DMS79 treated with DMSO at 0.1 percent for 48 hours (cell line): ENCODE data around the gene FZD10.

Experiments used
- DNase-seq: peaks from one replicate; lab custom pipeline; 2025; lab: John Stamatoyannopoulos, UW

Gene FZD10, protein sequence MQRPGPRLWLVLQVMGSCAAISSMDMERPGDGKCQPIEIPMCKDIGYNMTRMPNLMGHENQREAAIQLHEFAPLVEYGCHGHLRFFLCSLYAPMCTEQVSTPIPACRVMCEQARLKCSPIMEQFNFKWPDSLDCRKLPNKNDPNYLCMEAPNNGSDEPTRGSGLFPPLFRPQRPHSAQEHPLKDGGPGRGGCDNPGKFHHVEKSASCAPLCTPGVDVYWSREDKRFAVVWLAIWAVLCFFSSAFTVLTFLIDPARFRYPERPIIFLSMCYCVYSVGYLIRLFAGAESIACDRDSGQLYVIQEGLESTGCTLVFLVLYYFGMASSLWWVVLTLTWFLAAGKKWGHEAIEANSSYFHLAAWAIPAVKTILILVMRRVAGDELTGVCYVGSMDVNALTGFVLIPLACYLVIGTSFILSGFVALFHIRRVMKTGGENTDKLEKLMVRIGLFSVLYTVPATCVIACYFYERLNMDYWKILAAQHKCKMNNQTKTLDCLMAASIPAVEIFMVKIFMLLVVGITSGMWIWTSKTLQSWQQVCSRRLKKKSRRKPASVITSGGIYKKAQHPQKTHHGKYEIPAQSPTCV

DNA sequence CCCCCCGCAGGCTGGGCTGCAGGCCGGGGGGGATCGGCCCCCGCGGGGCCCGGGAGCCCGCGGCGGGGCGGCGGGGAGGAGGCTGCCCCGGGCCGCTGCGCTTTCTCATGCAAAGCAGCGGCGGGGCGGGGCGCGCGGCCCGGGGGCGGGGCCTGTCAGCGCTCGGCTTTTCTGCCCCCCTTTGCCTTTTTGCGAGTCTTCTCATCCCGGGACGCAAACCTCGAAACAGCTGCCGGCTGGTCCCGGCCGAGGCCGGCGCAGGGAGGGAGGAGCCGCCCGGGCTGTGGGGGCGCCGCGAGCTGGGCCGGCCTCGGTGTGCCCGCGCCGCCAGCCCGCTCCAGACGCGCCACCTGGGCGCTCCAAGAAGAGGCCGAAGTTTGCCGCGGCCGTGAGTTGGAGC lies at the start of gene FZD10:
TSS of gene FZD10 (plus strand) at position 198 of the 400 bp plus-strand sequence. CDS start 479 bp downstream, outside the sequence.
- DNase-seq: no peak

DNA sequence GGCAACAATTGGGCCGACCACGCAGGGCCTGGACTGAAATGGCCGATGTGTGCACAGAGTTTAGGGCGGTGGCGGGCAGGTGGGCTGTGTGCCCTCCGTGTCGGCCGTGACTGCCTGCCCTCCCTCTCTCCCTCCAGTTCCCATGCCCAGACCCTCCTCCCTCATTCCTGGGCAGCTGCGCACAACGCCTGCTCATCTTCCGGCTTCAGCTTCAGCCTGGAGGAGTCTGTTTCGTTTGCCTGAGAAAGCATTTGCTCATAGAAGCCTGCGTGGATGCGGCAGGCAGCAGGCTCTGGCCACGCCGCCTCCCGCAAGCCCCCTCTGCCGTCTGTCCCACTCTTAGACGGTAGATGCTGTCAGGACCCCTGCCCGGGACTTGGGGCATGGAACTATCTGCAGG lies 47.3 kb upstream of the FZD10 start:
- DNase-seq: no peak

DNA sequence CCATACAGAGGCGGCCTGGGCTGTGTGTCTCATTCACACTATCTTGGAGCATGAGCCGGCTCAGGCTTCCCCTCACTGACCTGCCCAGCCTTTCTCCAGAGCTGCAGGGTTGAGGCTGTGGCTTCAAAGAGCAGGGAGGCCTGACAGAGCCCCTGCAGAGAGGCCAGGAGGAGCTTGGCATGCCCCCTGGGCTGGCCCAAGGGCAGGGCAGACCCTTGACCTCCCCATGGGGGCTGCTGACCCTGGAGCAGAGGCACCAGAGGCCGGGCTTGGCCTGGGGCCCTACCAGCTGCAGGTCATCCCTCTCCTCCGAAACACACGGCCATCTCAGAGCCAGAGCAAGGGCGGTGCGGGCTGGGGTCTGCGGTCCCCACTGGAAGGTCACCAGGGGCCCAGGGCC lies 46.6 kb upstream of the FZD10 start:
- DNase-seq: no peak

DNA sequence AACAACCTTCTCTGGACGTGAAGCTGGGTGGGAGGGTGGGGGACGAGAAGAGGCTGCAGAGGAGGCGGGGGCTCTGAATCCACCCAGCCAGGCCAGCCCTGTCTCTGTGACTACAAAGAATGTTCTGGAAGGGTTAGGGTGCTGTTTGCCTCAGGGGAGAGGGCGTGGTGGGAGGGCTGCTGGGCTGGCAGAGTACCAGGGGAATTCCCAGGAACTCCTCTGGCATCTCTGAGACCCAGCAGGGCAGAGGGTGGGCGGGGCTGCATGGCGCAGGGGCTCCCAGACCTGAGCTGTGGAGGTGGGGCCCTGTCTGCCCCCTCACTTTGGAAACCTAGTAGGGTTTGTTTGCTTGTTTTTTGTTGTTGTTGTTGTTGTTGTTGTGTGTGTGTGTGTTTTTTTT lies 45.5 kb upstream of the FZD10 start:
- DNase-seq: no peak

DNA sequence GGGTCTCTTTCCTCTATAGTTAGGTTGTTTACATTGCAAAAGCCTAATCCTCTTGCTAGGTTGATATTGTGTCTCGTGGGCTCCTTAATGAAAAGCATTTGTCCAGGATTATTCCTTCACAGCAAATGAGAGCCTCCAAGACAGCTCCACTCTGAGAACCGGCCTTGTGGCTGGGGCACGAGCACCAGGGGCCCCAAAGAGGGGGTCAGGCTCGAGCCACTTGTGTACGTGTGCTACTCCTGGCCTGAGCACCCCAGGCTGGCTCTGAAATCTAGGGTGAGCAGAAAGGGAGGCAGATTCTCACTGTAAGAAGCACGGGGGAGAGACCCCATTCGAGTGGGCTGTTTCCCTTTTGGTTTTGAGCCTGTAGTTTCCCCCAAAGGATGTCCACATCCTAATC lies 45.0 kb upstream of the FZD10 start:
- no peak for DNase-seq

DNA sequence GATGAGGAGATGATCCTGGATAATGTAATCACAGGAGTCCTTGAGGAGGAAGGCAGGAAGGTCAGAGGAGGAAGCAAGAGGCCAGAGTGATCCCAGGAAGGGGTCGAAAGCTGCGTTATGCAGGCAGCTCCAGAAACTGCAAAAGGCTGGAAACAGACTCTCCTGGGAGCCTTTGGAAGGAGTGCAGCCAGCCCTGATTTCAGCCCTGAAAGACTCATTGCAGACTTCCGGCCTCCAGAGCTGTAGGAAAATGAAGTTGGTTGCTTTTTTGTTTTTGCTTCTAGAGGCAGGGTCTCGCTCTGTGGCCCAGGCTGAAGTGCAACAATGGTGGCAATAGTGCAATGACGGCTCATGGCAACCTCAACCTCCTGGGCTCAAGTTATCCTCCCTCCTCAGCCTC lies 44.6 kb upstream of the FZD10 start:
- DNase-seq: no peak

DNA sequence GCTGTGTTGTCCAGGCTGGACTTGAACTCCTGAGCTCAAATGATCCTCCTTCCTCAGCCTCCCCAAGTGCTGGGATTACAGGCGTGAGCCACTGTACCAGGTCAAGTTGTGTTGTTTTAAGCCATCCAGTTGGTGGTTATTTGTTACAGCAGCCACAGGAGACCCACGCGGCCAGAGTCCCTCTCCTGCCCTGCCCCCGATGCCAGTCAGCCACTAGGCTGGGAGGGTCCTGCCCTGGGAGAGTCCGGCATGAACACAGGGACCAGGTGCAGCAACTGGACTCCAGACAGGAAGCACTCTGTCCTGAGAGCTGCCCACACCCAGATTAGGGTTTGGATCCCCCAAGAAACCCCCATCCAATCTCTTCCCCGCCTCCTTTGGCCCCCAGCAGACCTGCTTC lies 44.1 kb upstream of the FZD10 start:
- no peak for DNase-seq

DNA sequence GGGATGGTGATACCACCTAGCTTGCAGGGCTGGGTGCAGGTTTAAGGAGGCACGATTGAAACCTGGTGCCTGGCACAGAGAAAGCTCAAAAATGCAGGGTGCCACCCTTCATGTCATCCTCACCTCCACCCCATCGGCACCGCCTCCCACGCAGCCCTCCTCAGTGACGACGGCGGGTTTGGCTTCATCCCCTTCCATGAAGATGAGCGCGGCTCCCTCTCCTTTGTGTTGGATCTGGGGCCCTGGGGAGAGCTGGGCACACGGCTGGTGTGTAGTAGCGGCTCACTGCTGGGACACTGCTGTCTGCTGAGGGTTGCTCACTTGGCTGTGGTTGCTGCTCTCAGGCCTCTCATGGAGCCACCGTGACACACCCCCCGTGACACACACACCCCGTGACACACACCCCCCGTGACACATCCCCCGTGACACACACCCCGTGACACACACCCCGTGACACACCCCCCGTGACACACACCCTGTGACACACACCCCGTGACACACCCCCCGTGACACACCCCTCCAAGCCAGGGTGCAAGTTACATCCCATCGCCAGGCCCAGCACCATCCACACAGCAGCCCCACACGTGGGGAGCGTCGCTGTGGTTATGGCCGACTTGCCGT lies 42.9 kb upstream of the FZD10 start:
- DNase-seq: no peak

DNA sequence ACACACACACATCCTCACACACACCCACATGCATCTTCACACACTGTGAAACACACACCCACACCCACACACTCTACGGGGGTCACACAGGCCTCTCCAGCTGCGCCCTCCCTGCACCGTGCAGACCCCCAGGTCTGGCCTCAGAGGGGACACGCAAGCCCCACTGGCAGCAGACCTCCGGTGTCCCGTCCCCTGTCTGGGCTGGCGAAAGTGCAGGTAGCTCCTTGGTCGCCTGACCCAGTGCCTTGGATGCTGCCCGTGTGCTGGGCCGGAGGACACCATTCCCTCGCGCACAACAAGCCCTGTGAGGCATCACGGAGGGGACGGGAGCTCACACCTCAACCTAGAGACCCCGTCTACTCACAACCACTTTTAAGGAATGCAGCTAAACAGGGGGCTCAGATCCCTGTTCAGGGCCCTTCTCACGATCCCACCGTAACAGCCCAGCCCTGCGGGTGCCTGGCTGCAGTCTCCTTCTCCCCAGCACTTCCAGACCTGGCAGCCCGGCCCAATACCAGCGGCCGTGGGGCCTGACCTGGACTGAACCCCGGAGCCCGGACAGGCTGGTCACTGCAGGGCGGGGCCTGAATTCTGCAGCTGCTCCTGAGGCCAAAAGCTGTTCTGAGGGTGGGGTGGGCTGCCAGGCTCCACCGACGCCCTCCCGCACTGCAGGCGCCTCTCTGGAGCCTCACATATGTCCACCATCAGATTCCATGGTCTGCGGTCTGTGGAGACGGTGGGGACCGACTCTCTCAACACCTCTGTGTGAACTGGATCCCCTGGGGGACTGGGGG lies 42.1 kb upstream of the FZD10 start:
- DNase-seq: no peak

DNA sequence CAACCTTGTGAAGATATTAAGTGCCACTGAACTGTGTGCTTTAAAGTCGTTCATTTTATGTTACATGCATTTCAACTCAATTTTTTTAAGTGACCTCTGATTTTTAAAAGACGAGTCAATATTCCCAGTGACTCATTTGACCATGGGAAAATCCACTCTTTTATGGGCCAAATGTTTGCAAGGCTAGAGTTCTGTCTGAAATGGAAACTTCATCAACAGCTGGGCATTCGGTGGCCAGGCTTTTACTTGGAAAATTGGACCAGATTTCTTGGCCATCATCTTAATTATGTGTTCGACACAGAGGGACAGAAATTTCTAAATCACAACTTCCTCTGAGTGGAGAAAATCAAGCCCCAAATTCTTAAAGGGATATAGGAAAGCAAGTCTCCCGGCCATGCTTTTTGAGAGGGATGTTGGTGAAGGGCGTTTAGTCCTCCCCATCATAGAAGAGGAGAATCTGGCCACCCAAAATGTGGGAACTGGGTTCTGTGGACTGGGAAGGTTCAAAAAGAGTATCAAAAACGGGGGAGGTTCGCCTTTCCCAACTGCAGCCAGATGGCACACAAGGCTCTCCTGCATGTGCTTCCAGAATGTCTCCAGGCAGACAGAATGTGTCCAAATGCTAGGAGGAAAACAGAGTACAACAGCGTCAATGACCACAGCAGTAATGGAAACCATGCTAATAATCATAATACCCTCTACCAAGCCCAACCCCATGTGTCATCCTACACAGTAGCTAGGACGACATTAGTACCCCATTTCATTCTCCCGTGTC lies 40.9 kb upstream of the FZD10 start:
- DNase-seq: no peak

DNA sequence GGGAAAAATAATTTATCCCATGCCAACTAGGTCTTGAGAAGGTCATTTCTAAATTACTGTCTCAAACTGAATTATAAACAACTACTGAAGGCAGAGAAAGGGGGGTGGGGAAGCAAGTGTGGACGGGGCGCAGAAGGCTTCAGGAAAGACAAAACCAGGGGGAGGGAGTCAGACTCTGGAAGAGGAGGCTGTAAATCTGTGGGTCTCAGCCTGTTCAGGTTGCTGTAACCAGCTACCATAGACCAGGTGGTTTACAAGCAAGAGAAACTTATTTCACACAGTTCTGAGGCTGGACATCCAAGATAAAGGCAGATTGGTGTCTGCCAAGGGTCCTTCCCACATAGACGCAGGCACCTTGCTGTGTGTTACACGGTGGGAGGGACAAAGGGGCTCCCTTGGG lies 39.9 kb upstream of the FZD10 start:
- DNase-seq: no peak

DNA sequence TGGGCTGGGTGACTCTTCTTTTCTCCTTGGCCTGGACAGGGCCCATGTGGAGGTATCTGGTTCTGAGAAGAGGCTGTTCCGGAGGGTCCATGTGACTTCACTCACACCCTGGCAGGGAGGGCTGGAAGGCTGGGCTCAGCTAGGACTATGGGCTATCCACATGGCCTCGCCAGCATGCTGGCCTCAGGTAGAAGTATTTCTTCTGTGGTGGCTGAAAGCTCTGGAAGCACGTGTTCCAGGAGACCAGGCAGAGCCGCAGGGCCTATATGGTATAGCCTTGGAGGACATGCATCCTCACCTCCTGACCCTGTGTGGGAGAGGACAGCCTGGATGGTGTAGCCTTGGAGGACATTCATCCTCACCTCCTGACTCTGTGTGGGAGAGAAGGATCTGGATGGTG lies 38.2 kb upstream of the FZD10 start:
- no peak for DNase-seq

DNA sequence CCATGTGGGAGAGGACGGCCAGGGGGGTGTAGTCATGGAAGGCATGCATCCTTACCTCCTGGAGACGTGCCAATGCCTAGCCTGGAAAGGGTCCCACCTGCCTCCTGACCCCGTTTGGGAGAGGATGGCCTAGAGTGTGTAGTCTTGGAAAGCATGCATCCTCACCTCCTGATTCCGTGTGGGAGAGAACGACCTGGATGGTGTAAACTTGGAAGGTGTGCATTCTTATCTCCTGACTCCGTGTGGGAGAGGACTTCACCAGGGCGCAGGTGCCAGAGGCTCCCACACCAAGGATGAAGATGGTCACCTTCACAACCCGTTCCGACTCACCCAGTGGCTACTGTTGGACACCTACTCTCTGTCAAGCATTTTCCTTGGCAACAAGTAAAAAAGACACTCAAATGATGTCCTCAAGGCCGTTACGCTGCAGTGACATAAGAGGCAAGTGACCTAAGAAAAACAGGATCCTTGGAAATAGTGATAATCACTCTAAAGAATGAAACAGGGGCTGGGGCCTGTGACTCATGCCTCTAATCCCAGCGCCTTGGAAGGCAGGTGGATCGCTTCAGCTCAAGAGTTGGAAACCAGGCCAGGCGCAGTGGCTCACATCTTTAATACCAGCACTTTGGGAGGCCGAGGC lies 37.5 kb upstream of the FZD10 start:
- DNase-seq: no peak

DNA sequence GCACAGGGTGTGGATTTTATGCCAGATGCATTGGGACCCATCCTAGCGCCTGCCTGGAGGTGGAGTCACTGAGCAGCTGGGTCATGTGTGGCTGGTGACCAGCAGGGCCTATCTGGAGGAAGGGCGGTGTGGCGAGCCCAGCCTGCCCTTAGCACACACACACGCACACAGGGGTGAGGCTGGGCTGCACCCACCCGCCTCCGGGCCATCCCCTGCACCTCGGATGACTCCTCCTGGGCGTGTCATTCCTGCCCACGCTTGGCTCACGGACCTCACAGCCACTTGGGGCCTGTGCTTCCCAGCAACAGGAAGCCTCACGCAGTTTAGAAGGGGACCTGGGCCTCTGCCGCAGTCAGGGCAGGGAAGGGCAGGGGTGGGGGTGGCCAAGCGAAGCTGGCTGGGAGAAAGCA lies 36.2 kb upstream of the FZD10 start:
- no peak for DNase-seq

DNA sequence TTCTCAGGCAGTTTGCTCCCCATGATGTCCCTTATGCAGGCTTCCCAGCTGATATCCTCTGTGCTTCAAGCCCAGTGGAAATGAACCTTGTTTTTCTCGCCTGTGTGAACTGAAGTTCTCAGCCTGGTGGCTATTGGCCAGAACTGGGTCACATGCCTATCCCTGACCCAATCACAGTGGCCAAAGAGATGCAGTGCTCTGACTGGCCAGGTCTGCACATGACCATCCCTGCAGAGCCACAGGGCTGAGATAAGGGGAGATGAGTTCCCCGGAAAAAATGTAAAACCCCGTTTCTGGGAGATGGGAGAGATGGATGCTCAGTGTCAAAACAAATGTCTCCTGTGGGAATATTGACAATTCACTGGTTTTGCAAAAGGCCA lies 34.7 kb upstream of the FZD10 start:
- DNase-seq: no peak

DNA sequence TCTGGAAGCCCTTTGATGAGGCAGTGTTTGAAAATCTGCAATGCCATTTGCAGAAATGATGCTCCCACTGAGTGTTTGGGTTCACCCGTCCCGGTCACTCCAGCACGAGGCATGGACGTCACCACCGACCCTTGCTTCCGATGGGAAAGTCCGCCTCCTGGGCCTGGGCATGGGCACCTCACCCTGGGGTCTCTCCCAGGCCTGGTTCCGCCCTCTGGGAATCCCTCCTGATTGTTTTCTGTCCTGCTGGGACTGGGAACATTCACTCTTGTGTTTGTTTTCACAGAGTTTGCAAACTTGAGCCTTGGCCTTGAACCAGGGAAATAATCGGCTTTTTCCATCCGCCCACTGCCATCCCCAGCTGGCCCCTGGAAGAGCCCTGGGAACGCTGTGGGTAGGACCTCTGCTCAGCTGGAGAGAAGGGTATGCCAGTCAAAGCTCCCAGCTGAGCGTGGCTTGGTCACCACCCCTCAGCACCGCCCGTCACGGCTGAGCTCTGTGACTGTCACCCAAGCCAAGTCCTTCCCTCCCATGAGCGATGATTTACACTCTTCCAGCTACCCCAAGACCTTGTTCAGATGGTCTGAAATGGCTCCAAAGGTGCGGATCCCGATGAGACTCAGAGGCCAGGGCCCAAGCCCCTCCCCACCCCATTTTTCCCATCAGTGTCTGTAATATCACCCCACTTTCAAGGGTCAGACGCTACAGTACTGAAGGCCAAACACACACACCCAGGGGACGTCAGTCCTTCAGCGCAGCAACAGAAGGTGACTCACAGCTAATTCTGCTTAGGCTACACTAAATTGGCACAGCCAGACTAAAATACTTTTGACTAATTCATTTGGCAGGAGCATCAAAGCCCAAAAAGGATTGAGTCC lies 34.1 kb upstream of the FZD10 start:
- DNase-seq: no peak

DNA sequence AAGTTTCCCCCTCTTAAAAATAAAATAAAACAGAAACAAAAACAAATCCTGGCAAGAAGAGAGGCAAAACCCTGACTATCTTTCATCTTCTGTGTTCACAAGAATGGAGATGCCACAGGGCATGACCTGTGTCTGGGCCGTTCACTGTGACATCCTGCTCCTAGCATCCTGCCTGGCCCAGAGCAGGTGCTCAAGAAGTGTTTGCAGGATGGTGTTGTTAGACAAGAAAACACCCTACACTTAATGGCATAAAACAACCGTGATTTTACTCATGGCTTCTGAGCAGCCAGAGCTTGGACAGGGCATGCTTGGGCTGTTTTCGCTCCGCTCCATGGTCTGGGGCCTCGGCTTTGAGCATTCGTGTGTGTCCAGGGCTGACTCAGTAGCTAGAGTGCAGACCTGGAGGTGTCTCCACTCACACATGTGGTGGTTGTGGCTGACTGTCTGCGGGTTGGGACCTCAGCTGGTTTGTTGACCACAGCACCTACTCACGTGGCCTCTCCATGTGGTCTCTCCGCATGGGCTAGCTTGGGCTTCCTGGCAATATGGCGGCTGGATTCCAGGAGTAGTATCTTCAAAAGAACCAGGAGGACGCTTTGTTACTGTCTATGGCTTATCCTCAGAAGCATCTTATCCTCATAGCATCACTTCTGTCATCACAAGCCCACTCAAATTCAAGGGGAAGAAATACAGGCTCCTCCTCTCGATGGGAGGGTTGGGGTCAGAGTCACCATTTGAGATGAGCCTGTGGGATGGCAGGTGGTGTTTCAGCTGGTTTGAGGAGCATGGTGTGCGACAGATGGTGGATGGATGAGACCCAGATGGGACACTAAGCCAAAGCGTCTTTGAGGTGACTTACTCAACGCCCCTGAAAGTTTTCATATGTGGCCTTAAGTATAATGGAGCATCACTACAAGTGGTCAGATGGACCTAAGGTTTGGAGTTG lies 33.2 kb upstream of the FZD10 start:
- no peak for DNase-seq

DNA sequence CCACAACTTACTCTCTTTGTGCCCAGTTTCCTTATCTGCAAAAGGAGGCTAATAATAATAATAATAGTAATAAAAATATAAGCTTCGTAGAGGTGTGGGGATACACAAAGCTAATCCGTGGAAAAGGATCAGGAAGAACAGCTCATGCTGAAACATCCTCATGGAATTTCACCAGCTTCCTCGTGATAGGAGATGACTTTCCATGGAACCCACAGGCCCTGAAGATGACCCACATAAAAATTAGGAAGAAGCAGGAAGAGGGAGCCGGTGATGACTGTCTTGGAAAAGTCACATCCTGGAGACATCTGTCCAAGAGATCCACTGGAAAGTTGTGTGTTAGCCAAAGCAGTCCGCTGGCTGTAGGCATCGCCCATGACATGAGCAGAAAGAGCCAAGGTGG lies 31.9 kb upstream of the FZD10 start:
- no peak for DNase-seq

DNA sequence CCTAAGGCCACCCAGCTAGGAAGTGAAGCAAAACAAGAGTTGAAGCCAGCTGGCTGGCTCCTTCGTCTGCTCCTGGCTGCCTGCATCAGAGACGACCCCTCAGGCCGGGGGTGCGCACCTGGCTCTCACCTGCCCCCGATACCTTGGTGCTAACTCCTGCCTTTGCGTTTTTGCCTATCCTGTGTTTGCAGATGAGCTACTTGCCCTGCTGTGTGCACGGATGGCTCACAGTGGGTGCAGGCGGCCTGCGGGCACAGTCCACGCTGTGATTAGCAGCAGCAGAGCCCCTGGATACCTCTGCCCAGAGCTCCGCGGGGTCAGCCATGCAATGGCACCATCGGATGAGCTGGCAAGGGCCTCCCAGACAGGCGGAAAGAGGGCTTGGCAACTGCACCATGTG lies 31.2 kb upstream of the FZD10 start:
- DNase-seq: no peak
